Activated B cell treated with CpG ODN at 0.5 μM for 24 hours (primary cell): ENCODE results near the gene PFKM. TPM values are rescaled to one million over a fixed set of nuclear protein-coding genes. Genes with fewer than 3 reads are reported as not detected.

Experiments used
- ATAC-seq: fragments of 200-7000 bp; cut with Tn5 transposase; one replicate; pipeline ENCODE4 v1.10.0; 2021; ENCODE audit warnings: low read depth, mild to moderate bottlenecking, moderate library complexity
- CTCF ChIA-PET: fragments of 350-600 bp; sonication (Branson Sonifier 250); formaldehyde crosslinking; loops from one replicate; lab custom pipeline; 2021; ENCODE audit warnings: antibody characterized with exemption; lab: Charles Lee
- POLR2A ChIA-PET: fragments of 350-600 bp; sonication (Branson Sonifier 250); formaldehyde crosslinking; loops from one replicate; lab custom pipeline; 2021; ENCODE audit warnings: antibody characterized with exemption; lab: Charles Lee
- DNase-seq: peaks from one replicate; pipeline ENCODE4 v3.0.0; 2022
- H3K27ac Mint-ChIP-seq: one replicate; pipeline ENCODE4 v1.8.0; 2020; ENCODE audit warnings: mixed read lengths
- H3K27me3 Mint-ChIP-seq: one replicate; pipeline ENCODE4 v1.8.0; 2021; ENCODE audit warnings: mixed read lengths
- H3K36me3 Mint-ChIP-seq: one replicate; pipeline ENCODE4 v1.8.0; 2021; ENCODE audit warnings: low read depth, mixed read lengths
- H3K4me1 Mint-ChIP-seq: one replicate; pipeline ENCODE4 v1.8.0; 2021; ENCODE audit warnings: mixed read lengths
- H3K4me3 Mint-ChIP-seq: one replicate; pipeline ENCODE4 v1.8.0; 2020; ENCODE audit warnings: mild to moderate bottlenecking, mixed read lengths
- H3K9me3 Mint-ChIP-seq: one replicate; pipeline ENCODE4 v1.8.0; 2020; ENCODE audit warnings: mixed read lengths
- intact Hi-C: fragments of 100-400 bp; cut with micrococcal nuclease; formaldehyde crosslinking; loops from one replicate; pipeline ENCODE4 v1.15.1; 2024
- total RNA-seq: library from RNA; stranded (reverse); gene quantifications from 2 replicates; pipeline ENCODE4 v1.2.3, GENCODE V29; 2022
- TF ChIP-seq, protein P1 (sequence below): fragments of 200-600 bp; IDR thresholded peaks from one replicate; pipeline ENCODE4 v1.8.0; 2022; ENCODE audit warnings: antibody characterized with exemption, mild to moderate bottlenecking

The PFKM gene
- total RNA-seq, 1 donor from 2014 or later: 49.2 TPM

DNA sequence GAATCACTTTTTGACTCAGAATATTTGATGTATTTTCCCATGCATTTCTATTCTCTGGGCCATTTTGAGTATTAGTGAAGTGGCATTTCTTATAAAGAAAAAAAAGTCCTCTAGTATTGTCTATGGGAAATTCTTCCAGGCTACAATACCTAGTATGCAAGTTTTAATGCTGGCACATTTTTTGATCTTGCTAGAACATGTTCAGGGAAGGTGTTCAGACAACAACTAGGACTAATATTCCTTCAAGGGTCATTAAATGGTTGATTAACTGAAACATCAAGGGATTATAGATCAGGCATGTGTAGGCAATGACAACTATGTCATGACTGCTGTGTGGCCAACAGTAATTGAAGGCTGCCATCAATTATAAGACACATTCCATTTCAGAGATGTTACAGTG lies 71.9 kb downstream of the PFKM start:
- TF ChIP-seq, protein P1, sequence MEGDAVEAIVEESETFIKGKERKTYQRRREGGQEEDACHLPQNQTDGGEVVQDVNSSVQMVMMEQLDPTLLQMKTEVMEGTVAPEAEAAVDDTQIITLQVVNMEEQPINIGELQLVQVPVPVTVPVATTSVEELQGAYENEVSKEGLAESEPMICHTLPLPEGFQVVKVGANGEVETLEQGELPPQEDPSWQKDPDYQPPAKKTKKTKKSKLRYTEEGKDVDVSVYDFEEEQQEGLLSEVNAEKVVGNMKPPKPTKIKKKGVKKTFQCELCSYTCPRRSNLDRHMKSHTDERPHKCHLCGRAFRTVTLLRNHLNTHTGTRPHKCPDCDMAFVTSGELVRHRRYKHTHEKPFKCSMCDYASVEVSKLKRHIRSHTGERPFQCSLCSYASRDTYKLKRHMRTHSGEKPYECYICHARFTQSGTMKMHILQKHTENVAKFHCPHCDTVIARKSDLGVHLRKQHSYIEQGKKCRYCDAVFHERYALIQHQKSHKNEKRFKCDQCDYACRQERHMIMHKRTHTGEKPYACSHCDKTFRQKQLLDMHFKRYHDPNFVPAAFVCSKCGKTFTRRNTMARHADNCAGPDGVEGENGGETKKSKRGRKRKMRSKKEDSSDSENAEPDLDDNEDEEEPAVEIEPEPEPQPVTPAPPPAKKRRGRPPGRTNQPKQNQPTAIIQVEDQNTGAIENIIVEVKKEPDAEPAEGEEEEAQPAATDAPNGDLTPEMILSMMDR: no peak
- intact Hi-C loops: no loop called here
- no peak overlapping the region for H3K4me3 Mint-ChIP-seq
- ChIA-PET CTCF (no interaction called here), POLR2A (no interaction called here)
- H3K4me1 Mint-ChIP-seq: peaks cover under 1% of the 10 kb centered on the region
- H3K9me3 Mint-ChIP-seq: no peaks in the 10 kb centered on the region
- no peaks in the 10 kb centered on the region for H3K36me3 Mint-ChIP-seq
- no peak overlapping the region for H3K27ac Mint-ChIP-seq
- ATAC-seq (no peak), DNase-seq (no peak)
- peaks cover 30% of the 10 kb centered on the region for H3K27me3 Mint-ChIP-seq

GRCh38 chr12:48192861-48193260 lies 73.7 kb downstream of the PFKM start:
- Mint-ChIP-seq H3K27me3 (peaks cover 26% of the 10 kb centered on the region), H3K36me3 (no peaks in the 10 kb centered on the region), H3K27ac (no peak overlapping the region), H3K4me3 (no peak overlapping the region), H3K4me1 (peaks cover 1% of the 10 kb centered on the region), H3K9me3 (no peaks in the 10 kb centered on the region)
- ATAC-seq (no peak), DNase-seq (no peak)
- POLR2A ChIA-PET: no interaction called here
- intact Hi-C loops: no loop called here
- CTCF ChIA-PET: interaction anchor here (0.9 kb wide), 1 partner anchor 33 kb away, joined by 4 read pairs; no protein-coding TSS in a partner anchor
- TF ChIP-seq, protein P1: no peak

DNA sequence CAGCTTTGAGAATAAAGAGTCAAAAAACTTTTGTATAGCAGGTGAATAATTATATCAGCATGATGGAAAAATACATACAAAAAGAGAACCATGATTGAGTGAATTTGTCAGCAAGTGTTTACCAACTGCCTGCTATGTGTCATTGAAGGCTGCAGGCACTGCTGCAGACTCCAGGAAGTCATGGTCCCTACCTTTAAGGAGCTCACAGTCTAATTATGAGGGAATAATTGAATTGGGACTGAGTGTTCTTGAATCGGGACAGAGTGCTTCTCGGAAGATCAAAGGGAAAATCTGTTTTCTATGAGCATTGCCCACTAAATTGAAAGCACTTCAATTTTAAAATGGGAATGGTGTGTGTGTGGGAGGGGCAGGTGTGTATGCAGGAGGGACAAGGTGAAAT lies 74.5 kb downstream of the PFKM start:
- POLR2A ChIA-PET: no interaction called here
- DNase-seq (no peak), ATAC-seq (no peak)
- Mint-ChIP-seq H3K4me3 (no peak overlapping the region), H3K27ac (no peak overlapping the region), H3K4me1 (peaks cover 6% of the 10 kb centered on the region), H3K9me3 (no peaks in the 10 kb centered on the region), H3K36me3 (peaks cover 4% of the 10 kb centered on the region), H3K27me3 (peaks cover 26% of the 10 kb centered on the region)
- intact Hi-C loops: no loop called here
- CTCF ChIA-PET: no interaction called here
- TF ChIP-seq, protein P1: no peak

- intact Hi-C loops: no loop called here
- Mint-ChIP-seq H3K36me3 (peaks cover 4% of the 10 kb centered on the region), H3K9me3 (no peaks in the 10 kb centered on the region), H3K4me3 (no peak overlapping the region), H3K27me3 (peaks cover 23% of the 10 kb centered on the region), H3K27ac (no peak overlapping the region), H3K4me1 (peaks cover 17% of the 10 kb centered on the region)
- DNase-seq (no peak), ATAC-seq (no peak)
- TF ChIP-seq, protein P1: no peak
- CTCF ChIA-PET: interaction anchor here (1.4 kb wide), 1 partner anchor 12 kb away, joined by 3 read pairs; no protein-coding TSS in a partner anchor
- POLR2A ChIA-PET: interaction anchor here (0.7 kb wide), 1 partner anchor 15 kb away, joined by 3 read pairs; no protein-coding TSS in a partner anchor
Observed at GRCh38 chr12:48194799-48195201, 75.6 kb downstream of the PFKM start.

Other genes with a start within 250 kb of the PFKM start
- 0.64 and 0.86 TPM in 2 replicates for gene VDR, start 214.4 kb upstream of the PFKM start, total RNA-seq
- gene TMEM106C, start 155.8 kb upstream of the PFKM start, total RNA-seq: 24.5 and 31.3 TPM in 2 replicates
- not detected in 2 replicates for gene COL2A1, start 114.9 kb upstream of the PFKM start, total RNA-seq
- gene SENP1, start 13.3 kb upstream of the PFKM start, total RNA-seq: 42.8 and 43.2 TPM in 2 replicates
- 40.0 and 43.6 TPM in 2 replicates for gene ASB8, start 38.2 kb downstream of the PFKM start, total RNA-seq
- gene CCDC184, start 64.3 kb downstream of the PFKM start, total RNA-seq: 0.18 and 0.29 TPM in 2 replicates
- not detected in 2 replicates for gene OR10AD1, start 83.9 kb downstream of the PFKM start, total RNA-seq
- 27.6 and 34.5 TPM in 2 replicates for gene ZNF641, start 231.6 kb downstream of the PFKM start, total RNA-seq